Measurements from ENCODE around the gene BRIP1. TPM values are rescaled to one million over a fixed set of nuclear protein-coding genes. Genes with fewer than 3 reads are reported as not detected.

BRIP1 gene
- total and polyA plus RNA-seq, 9 of the 15 experiments (the other 6 are each of a cell fraction or from before 2014, with no cell fraction given), result 2.4 to 17.5 (median 11.2) TPM

- ChIA-PET CTCF (ENCODE audit: low intra/inter-chr PET ratio) (no interaction called here), POLR2A (no interaction called here)
- no peak overlapping the region for H3K9ac ChIP-seq (ENCODE audit: insufficient read depth in 1 of 2, low read depth in 2 of 2, low read length in 2 of 2)
- no peak overlapping the region for H3K4me2 ChIP-seq (ENCODE audit: insufficient read depth, low read length)
- no peak for ATAC-seq
- H3K9me3 ChIP-seq (replicated peaks; ENCODE audit: control insufficient read depth, insufficient read depth, low read depth, low read length), result no peaks in the 10 kb centered on the region
- no peaks in the 10 kb centered on the region for H3K9me1 ChIP-seq (ENCODE audit: control insufficient read depth, insufficient read depth, low read length)
- WGBS (ENCODE audit: insufficient coverage, low coverage, missing lambda C conversion rate), result 3% methylated on average over 2 of the region's 2 CpGs
- no peak for FAIRE-seq
- no peak for DNase-seq (ENCODE audit: extremely low read depth in 1 of 4, low spot score in 3 of 4)
- TF ChIP-seq, protein P1, sequence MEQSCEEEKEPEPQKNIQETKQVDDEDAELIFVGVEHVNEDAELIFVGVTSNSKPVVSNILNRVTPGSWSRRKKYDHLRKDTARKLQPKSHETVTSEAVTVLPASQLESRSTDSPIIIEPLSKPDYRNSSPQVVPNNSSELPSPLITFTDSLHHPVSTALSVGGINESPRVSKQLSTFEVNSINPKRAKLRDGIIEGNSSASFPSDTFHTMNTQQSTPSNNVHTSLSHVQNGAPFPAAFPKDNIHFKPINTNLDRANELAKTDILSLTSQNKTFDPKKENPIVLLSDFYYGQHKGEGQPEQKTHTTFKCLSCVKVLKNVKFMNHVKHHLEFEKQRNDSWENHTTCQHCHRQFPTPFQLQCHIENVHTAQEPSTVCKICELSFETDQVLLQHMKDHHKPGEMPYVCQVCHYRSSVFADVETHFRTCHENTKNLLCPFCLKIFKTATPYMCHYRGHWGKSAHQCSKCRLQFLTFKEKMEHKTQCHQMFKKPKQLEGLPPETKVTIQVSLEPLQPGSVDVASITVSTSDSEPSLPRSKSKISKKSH (CRISPR knock-in tag; IDR thresholded peaks at IDR 0.05), result no peak
- TF ChIP-seq ZBTB11 (CRISPR knock-in tag; IDR thresholded peaks at IDR 0.05), result peak in 1 of 3 experiments; percentile 90; a peak in 2 of 6 replicates
- no peak for TF ChIP-seq POLR2A (conservative IDR thresholded peaks at IDR 0.05)
- no peak for TF ChIP-seq CBX1 (IDR thresholded peaks at IDR 0.05; ENCODE audit: low read depth)
- TF ChIP-seq, protein P2, sequence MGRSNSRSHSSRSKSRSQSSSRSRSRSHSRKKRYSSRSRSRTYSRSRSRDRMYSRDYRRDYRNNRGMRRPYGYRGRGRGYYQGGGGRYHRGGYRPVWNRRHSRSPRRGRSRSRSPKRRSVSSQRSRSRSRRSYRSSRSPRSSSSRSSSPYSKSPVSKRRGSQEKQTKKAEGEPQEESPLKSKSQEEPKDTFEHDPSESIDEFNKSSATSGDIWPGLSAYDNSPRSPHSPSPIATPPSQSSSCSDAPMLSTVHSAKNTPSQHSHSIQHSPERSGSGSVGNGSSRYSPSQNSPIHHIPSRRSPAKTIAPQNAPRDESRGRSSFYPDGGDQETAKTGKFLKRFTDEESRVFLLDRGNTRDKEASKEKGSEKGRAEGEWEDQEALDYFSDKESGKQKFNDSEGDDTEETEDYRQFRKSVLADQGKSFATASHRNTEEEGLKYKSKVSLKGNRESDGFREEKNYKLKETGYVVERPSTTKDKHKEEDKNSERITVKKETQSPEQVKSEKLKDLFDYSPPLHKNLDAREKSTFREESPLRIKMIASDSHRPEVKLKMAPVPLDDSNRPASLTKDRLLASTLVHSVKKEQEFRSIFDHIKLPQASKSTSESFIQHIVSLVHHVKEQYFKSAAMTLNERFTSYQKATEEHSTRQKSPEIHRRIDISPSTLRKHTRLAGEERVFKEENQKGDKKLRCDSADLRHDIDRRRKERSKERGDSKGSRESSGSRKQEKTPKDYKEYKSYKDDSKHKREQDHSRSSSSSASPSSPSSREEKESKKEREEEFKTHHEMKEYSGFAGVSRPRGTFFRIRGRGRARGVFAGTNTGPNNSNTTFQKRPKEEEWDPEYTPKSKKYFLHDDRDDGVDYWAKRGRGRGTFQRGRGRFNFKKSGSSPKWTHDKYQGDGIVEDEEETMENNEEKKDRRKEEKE (IDR thresholded peaks at IDR 0.05; ENCODE audit: borderline replicate concordance in 1 of 2, control insufficient read depth in 1 of 2, low read depth in 2 of 2, low read length in 1 of 2), result 0 out of 4 replicates have a peak, but pooled peaks of 1 of the 2 experiments have one; percentile 7
- no peak overlapping the region for H2AFZ ChIP-seq (ENCODE audit: low read depth, low read length)
- no peaks in the 10 kb centered on the region for H3K79me2 ChIP-seq (ENCODE audit: control insufficient read depth, insufficient read depth, low read length)
- no peaks in the 10 kb centered on the region for H3K4me1 ChIP-seq (replicated peaks in 1 of 2; ENCODE audit: control insufficient read depth in 2 of 2, insufficient read depth in 2 of 2, low read length in 2 of 2)
- no TSS peak for BruUV-seq (replicated peaks)
- H3K27me3 ChIP-seq (ENCODE audit: control insufficient read depth in 2 of 2, insufficient read depth in 2 of 2, low read length in 2 of 2), result no peaks in the 10 kb centered on the region; a peak in 1 of 5 replicates
- intact Hi-C loops (cut with micrococcal nuclease), result no loop called here
- in situ Hi-C loops (cut with MboI), result no loop called here
- H4K20me1 ChIP-seq (replicated peaks; ENCODE audit: control insufficient read depth, insufficient read depth, low read length), result no peaks in the 10 kb centered on the region
- H3K27ac ChIP-seq (ENCODE audit: extremely low read depth, low read depth, low read length), result no peak overlapping the region
- no peak overlapping the region for H3K4me3 ChIP-seq
- no peaks in the 10 kb centered on the region for H3K36me3 ChIP-seq (ENCODE audit: control insufficient read depth, insufficient read depth, low read length)
Measured at GRCh38 chr17:61650749-61651148, 212.6 kb downstream of the BRIP1 start.
